Keratinocyte (primary cell): ENCODE measurements around the gene SEMA3F.

Experiments
- CTCF ChIP-seq, 3 experiments: IDR thresholded peaks in 1 of 3; conservative IDR thresholded peaks in 1 of 3; optimal IDR thresholded peaks in 1 of 3; 2 replicates in 2 of 3; 3 replicates in 1 of 3; pipeline versions ENCODE3 to v1.5.1; 2011; ENCODE audit warnings: low read length in 3 of 3, mild to moderate bottlenecking in 3 of 3, moderate library complexity in 2 of 3, control low read depth in 1 of 3, inconsistent platforms in 1 of 3; ENCODE audit not compliant: insufficient read depth in 2 of 3; ENCODE audit errors: extremely low read depth in 1 of 3
- EZH2 ChIP-seq: IDR thresholded peaks from one replicate; pipeline ENCODE4 v1.6.1; 2012; ENCODE audit warnings: inconsistent platforms, mild to moderate bottlenecking, low read length, moderate library complexity

- TF ChIP-seq CTCF (optimal IDR thresholded peaks at IDR 0.05 in 1 of 3, IDR thresholded peaks at IDR 0.05 in 1 of 3, conservative IDR thresholded peaks at IDR 0.05 in 1 of 3; ENCODE audit: extremely low read depth in 1 of 3, insufficient read depth in 2 of 3, low read length in 3 of 3) (no peak), EZH2 (no peak)
These were observed 8.1 kb upstream of the SEMA3F start for GRCh38 chr3:50147016-50147415.
